SKM-1 treated with dmso at 0.1 percent for 144 hours (cell line): Measurements from ENCODE around the gene NLRC3.
A peak's percentile ranks its signal among the peaks of the same experiment; 100 is the strongest.
"Not testable (repeated sequence)": the region's sequence is repeated elsewhere in the genome, so short reads cannot be mapped to it uniquely, and the experiment has no call there.

Source experiments
- DNase-seq: peaks from one replicate; lab custom pipeline; 2025; ENCODE audit not compliant: unreplicated experiment; lab: John Stamatoyannopoulos, UW

The NLRC3 gene

GRCh38 chr16:3519581-3519980, 57.6 kb downstream of the NLRC3 start:
- DNase-seq = no peak

GRCh38 chr16:3518986-3519348, 58.2 kb downstream of the NLRC3 start:
- DNase-seq = no peak

- no peak for DNase-seq
Observed at GRCh38 chr16:3518292-3518985, 58.8 kb downstream of the NLRC3 start.

GRCh38 chr16:3515897-3516296, 61.3 kb downstream of the NLRC3 start:
- no peak for DNase-seq

GRCh38 chr16:3514621-3515020, 62.6 kb downstream of the NLRC3 start:
- no peak for DNase-seq

GRCh38 chr16:3513892-3514583, 63.2 kb downstream of the NLRC3 start:
- DNase-seq = no peak

GRCh38 chr16:3511286-3512180, 65.7 kb downstream of the NLRC3 start:
- no peak for DNase-seq

GRCh38 chr16:3510416-3510815, 66.8 kb downstream of the NLRC3 start:
- DNase-seq = no peak

GRCh38 chr16:3509470-3509928, 67.7 kb downstream of the NLRC3 start:
- DNase-seq = no peak

- no peak for DNase-seq
Observed at GRCh38 chr16:3508736-3509135, 68.5 kb downstream of the NLRC3 start.

- no peak for DNase-seq
Observed at GRCh38 chr16:3503523-3503922, 73.7 kb downstream of the NLRC3 start.

GRCh38 chr16:3501783-3502400, 75.3 kb downstream of the NLRC3 start:
- DNase-seq = peak; percentile 98

- not testable (repeated sequence) for DNase-seq
Observed at GRCh38 chr16:3501412-3501761, 75.8 kb downstream of the NLRC3 start.

- DNase-seq = no peak
Observed at GRCh38 chr16:3498988-3499387, 78.2 kb downstream of the NLRC3 start.

- DNase-seq = no peak
Observed at GRCh38 chr16:3497771-3498170, 79.4 kb downstream of the NLRC3 start.

GRCh38 chr16:3496386-3496785, 80.8 kb downstream of the NLRC3 start:
- no peak for DNase-seq

GRCh38 chr16:3495176-3495575, 82.0 kb downstream of the NLRC3 start, which contains the start of gene C16orf90:
C16orf90 (minus strand) TSS chr16:3495489; CDS start chr16:3495421, 68 bp downstream.
- DNase-seq = no peak

- DNase-seq = no peak
Observed at GRCh38 chr16:3494386-3494973, 82.7 kb downstream of the NLRC3 start.

- no peak for DNase-seq
Observed at GRCh38 chr16:3492356-3492755, 84.8 kb downstream of the NLRC3 start.

GRCh38 chr16:3490911-3491629, 86.1 kb downstream of the NLRC3 start:
- DNase-seq = no peak
